Hepatocyte (in vitro differentiated cells): ENCODE measurements around the gene LTB4R.

Experiments used
- EZH2 ChIP-seq: fragments of 200-600 bp; sonication (generic); IDR thresholded peaks from 2 replicates; pipeline ENCODE4 v1.6.1; 2016; ENCODE audit warnings: antibody characterized with exemption, mild to moderate bottlenecking, borderline replicate concordance
- TF ChIP-seq, protein P1 (sequence below): fragments of 200-600 bp; sonication (generic); IDR thresholded peaks from 2 replicates; pipeline ENCODE4 v1.5.1; 2016; ENCODE audit warnings: antibody characterized with exemption, mild to moderate bottlenecking; ENCODE audit not compliant: poor library complexity

GRCh38 chr14:24261969-24262327, 49.4 kb upstream of the LTB4R start:
- TF ChIP-seq, protein P1, sequence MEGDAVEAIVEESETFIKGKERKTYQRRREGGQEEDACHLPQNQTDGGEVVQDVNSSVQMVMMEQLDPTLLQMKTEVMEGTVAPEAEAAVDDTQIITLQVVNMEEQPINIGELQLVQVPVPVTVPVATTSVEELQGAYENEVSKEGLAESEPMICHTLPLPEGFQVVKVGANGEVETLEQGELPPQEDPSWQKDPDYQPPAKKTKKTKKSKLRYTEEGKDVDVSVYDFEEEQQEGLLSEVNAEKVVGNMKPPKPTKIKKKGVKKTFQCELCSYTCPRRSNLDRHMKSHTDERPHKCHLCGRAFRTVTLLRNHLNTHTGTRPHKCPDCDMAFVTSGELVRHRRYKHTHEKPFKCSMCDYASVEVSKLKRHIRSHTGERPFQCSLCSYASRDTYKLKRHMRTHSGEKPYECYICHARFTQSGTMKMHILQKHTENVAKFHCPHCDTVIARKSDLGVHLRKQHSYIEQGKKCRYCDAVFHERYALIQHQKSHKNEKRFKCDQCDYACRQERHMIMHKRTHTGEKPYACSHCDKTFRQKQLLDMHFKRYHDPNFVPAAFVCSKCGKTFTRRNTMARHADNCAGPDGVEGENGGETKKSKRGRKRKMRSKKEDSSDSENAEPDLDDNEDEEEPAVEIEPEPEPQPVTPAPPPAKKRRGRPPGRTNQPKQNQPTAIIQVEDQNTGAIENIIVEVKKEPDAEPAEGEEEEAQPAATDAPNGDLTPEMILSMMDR, result no peak
- TF ChIP-seq EZH2, result no peak
